Panc1 (cell line): ENCODE measurements around the gene SCAF4. TPM values are rescaled to one million over a fixed set of nuclear protein-coding genes. Genes with fewer than 3 reads are reported as not detected.

ENCODE experiments used
- ATAC-seq: fragments of 200-7000 bp; cut with Tn5 transposase; 2 replicates; pipeline ENCODE4 v1.9.1; 2020; ENCODE audit warnings: mild to moderate bottlenecking, moderate library complexity
- BruUV-seq: library from RNA; stranded (reverse); fragments of 400-500 nt; replicated peaks from 2 replicates; lab custom pipeline; 2021; lab: Mats Ljungman, UMichigan
- CTCF ChIA-PET: fragments of 300-600 bp; sonication (Branson Sonifier 250); formaldehyde crosslinking; loops from one replicate; lab custom pipeline; 2022; ENCODE audit warnings: antibody characterized with exemption; lab: Charles Lee
- POLR2A ChIA-PET: fragments of 300-600 bp; sonication (Branson Sonifier 250); formaldehyde crosslinking; loops from one replicate; lab custom pipeline; 2022; ENCODE audit warnings: antibody characterized with exemption; lab: Charles Lee
- DNase-seq: peaks from one replicate; pipeline ENCODE4 v3.0.0-alpha.2; 2010; ENCODE audit warnings: low read depth, low spot score
- H3K27ac ChIP-seq: 2 replicates; pipeline ENCODE4 v1.5.1; 2011; ENCODE audit warnings: mild to moderate bottlenecking, low read length, inconsistent platforms
- H3K27me3 ChIP-seq: fragments of 200-500 bp; sonication (Bioruptor generic); 2 replicates; pipeline ENCODE4 v1.6.0; 2014; ENCODE audit warnings: low read length, inconsistent platforms; ENCODE audit not compliant: control insufficient read depth, insufficient read depth
- H3K36me3 ChIP-seq: fragments of 200-500 bp; sonication (Bioruptor generic); 2 replicates; pipeline ENCODE4 v1.5.1; 2014; ENCODE audit warnings: inconsistent platforms, mild to moderate bottlenecking, low read length, moderate library complexity; ENCODE audit not compliant: control insufficient read depth, insufficient read depth
- H3K4me1 ChIP-seq: 2 replicates; pipeline ENCODE4 v1.5.1; 2011; ENCODE audit warnings: inconsistent platforms, mild to moderate bottlenecking, low read length, moderate library complexity; ENCODE audit not compliant: control insufficient read depth, insufficient read depth
- H3K4me3 ChIP-seq, 2 experiments: 2 replicates each; pipeline ENCODE4 v1.5.1; 2011 to 2012; ENCODE audit warnings: low read depth in 2 of 2, low read length in 2 of 2, mild to moderate bottlenecking in 2 of 2, inconsistent platforms in 1 of 2, moderate library complexity in 1 of 2
- H3K9me3 ChIP-seq: fragments of 200-500 bp; sonication (Bioruptor generic); 2 replicates; pipeline ENCODE4 v1.5.1; 2014; ENCODE audit warnings: low read depth, mild to moderate bottlenecking, inconsistent platforms, low read length, moderate library complexity; ENCODE audit not compliant: control insufficient read depth, insufficient read depth
- POLR2AphosphoS5 ChIP-seq: IDR thresholded peaks from 2 replicates; pipeline ENCODE4 v1.6.1; 2012; ENCODE audit warnings: mild to moderate bottlenecking, low read depth, low read length, moderate library complexity
- SIN3A ChIP-seq: IDR thresholded peaks from 2 replicates; pipeline ENCODE4 v1.6.1; 2012; ENCODE audit warnings: low read depth, mild to moderate bottlenecking, low read length, moderate library complexity, borderline replicate concordance; ENCODE audit not compliant: insufficient read depth
- TCF7L2 ChIP-seq: IDR thresholded peaks from 2 replicates; pipeline ENCODE4 v1.6.1; 2011; ENCODE audit warnings: mild to moderate bottlenecking, low read depth, low read length, inconsistent platforms
- in situ Hi-C: cut with HindIII; loops from 2 replicates; pipeline ENCODE4 v1.10.0; 2016; ENCODE audit warnings: low sequenced_read_pairs, low pct_unique_long_range_greater_than_20kb
- intact Hi-C: fragments of 100-400 bp; cut with micrococcal nuclease; formaldehyde crosslinking; loops from one replicate; pipeline ENCODE4 v1.10.0; 2022; ENCODE audit not compliant: unreplicated experiment
- total RNA-seq: library from RNA; stranded (reverse); gene quantifications from one replicate; pipeline ENCODE4 v1.2.1, GENCODE V29; 2021; ENCODE audit not compliant: unreplicated experiment
- TF ChIP-seq, protein P1 (sequence below): fragments of 450-650 bp; IDR thresholded peaks from 2 replicates; pipeline ENCODE4 v1.5.1; 2017; ENCODE audit warnings: mild to moderate bottlenecking
- TF ChIP-seq, protein P2 (sequence below), 2 experiments: IDR thresholded peaks; 2 replicates each; pipeline ENCODE4 v1.6.1; 2011 to 2012; ENCODE audit warnings: low read depth in 2 of 2, control low read depth in 1 of 2, low read length in 1 of 2, mild to moderate bottlenecking in 1 of 2, moderate library complexity in 1 of 2; ENCODE audit not compliant: insufficient read depth in 1 of 2

Gene SCAF4
- total RNA-seq, 1 experiment from 2014 or later, result 28.4 TPM

DNA sequence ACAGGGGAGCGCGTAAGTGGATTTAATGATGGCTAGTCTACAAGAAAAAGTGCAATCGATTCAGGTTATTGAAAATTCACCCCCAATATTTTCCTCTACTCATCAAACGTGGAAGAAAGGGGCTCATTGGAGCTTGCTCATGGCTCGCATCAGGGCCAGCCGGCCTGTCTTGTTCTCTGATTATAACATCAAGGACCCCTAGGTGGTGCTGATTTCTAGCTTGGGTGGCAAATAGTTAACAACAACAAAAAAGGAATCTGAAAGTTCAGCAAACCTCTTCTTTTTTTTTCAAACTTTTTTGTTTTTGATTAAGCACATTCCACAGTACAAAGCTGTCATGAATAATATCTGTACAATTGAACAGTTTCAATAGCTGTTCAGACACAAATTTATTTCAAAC lies 108.3 kb downstream of the SCAF4 start:
- Histone ChIP-seq H3K4me3 (no peak overlapping the region), H3K27me3 (no peaks in the 10 kb centered on the region), H3K9me3 (no peaks in the 10 kb centered on the region), H3K27ac (no peak overlapping the region), H3K4me1 (no peaks in the 10 kb centered on the region), H3K36me3 (no peaks in the 10 kb centered on the region)
- POLR2A ChIA-PET, result no interaction called here
- TF ChIP-seq, protein P1, sequence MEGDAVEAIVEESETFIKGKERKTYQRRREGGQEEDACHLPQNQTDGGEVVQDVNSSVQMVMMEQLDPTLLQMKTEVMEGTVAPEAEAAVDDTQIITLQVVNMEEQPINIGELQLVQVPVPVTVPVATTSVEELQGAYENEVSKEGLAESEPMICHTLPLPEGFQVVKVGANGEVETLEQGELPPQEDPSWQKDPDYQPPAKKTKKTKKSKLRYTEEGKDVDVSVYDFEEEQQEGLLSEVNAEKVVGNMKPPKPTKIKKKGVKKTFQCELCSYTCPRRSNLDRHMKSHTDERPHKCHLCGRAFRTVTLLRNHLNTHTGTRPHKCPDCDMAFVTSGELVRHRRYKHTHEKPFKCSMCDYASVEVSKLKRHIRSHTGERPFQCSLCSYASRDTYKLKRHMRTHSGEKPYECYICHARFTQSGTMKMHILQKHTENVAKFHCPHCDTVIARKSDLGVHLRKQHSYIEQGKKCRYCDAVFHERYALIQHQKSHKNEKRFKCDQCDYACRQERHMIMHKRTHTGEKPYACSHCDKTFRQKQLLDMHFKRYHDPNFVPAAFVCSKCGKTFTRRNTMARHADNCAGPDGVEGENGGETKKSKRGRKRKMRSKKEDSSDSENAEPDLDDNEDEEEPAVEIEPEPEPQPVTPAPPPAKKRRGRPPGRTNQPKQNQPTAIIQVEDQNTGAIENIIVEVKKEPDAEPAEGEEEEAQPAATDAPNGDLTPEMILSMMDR, result peak; percentile 19
- TF ChIP-seq, protein P2, sequence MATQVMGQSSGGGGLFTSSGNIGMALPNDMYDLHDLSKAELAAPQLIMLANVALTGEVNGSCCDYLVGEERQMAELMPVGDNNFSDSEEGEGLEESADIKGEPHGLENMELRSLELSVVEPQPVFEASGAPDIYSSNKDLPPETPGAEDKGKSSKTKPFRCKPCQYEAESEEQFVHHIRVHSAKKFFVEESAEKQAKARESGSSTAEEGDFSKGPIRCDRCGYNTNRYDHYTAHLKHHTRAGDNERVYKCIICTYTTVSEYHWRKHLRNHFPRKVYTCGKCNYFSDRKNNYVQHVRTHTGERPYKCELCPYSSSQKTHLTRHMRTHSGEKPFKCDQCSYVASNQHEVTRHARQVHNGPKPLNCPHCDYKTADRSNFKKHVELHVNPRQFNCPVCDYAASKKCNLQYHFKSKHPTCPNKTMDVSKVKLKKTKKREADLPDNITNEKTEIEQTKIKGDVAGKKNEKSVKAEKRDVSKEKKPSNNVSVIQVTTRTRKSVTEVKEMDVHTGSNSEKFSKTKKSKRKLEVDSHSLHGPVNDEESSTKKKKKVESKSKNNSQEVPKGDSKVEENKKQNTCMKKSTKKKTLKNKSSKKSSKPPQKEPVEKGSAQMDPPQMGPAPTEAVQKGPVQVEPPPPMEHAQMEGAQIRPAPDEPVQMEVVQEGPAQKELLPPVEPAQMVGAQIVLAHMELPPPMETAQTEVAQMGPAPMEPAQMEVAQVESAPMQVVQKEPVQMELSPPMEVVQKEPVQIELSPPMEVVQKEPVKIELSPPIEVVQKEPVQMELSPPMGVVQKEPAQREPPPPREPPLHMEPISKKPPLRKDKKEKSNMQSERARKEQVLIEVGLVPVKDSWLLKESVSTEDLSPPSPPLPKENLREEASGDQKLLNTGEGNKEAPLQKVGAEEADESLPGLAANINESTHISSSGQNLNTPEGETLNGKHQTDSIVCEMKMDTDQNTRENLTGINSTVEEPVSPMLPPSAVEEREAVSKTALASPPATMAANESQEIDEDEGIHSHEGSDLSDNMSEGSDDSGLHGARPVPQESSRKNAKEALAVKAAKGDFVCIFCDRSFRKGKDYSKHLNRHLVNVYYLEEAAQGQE (IDR thresholded peaks at IDR 0.05; ENCODE audit: insufficient read depth in 1 of 2, low read depth in 2 of 2, low read length in 1 of 2), result no peak
- no peak for TF ChIP-seq TCF7L2
- BruUV-seq, result no TSS peak
- CTCF ChIA-PET, result no interaction called here
- in situ Hi-C loops (no loop called here), intact Hi-C loops (no loop called here)
- DNase-seq (no peak), ATAC-seq (no peak)

DNA sequence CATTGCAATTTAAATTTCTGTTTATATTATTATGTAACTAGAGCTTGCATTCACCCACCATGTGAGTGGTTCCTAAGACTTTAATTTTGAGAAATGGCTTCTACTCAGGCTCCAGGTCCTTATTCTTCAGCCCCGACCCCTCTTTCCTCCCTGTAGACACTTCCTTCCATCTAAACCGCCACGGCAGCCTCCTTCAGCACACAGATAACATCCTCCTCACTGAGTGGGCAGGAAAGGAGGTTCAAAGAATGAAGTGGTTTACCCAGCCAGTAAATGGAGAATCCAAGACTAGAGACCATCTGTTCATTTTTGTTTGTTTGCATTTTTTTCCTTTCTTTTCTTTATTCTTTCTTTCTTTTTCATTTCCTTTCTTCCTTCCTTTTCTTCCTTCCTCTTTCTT lies 109.5 kb downstream of the SCAF4 start:
- no peak for ATAC-seq
- Histone ChIP-seq H3K4me1 (no peaks in the 10 kb centered on the region), H3K4me3 (no peak overlapping the region), H3K36me3 (no peaks in the 10 kb centered on the region), H3K27me3 (no peaks in the 10 kb centered on the region), H3K27ac (no peak overlapping the region), H3K9me3 (no peaks in the 10 kb centered on the region)
- POLR2A ChIA-PET, result no interaction called here
- intact Hi-C loops (no loop called here), in situ Hi-C loops (no loop called here)
- DNase-seq, result no peak
- TF ChIP-seq, protein P2 (IDR thresholded peaks at IDR 0.05; ENCODE audit: insufficient read depth in 1 of 2, low read depth in 2 of 2, low read length in 1 of 2), result no peak
- no peak for TF ChIP-seq TCF7L2
- no peak for TF ChIP-seq SIN3A
- TF ChIP-seq POLR2AphosphoS5, result no peak
- TF ChIP-seq, protein P1, result no peak
- no TSS peak for BruUV-seq
- CTCF ChIA-PET, result no interaction called here

Other genes starting within 250 kb of the SCAF4 start
- 221 TPM for gene SOD1, start 72.4 kb downstream of the SCAF4 start, total RNA-seq
- gene HUNK, start 140.9 kb upstream of the SCAF4 start, total RNA-seq, result 0.05 TPM